Measurements from ENCODE around the gene C2orf76.

The C2orf76 gene

DNA sequence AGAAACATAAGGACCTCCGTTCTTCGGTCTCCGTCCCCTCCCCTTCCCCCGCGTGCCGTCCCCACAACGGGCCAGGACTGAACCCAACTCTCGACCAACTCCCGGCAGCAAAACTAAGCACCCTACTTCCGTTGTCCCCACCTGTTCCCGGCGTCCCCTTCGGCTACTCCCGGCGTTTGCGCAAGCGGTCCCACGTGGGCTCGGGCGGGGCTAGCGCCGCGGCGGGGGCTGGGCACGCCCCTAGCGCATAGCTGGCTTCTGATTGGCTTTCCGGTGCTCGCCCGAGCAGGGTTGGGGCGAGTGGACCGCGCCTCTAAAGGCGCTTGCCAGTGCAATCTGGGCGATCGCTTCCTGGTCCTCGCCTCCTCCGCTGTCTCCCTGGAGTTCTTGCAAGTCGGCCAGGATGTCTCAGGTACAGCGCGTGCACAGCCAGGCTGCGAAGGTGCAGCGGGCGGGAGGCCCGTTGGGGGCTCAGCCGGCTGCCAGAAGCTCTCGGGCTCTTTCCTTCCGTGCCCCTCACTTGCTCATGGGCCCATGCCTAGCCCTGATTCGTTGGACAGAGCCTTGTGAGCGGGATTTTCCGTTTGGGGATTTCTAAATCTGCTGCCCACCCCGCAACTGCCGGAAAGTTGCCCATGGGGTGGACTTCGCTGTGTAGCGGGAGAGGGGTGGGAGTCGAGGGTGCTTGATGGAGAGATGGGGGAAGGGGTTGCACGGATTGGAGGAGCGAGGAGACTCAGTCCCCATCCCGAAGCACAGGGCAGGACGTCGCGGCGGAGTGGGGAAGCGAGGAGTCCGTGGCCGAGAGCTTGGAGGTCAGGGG is at the start of gene C2orf76, which contains the start of gene DBI:
Gene C2orf76, minus strand, starts transcription at position 186 of the 823 bp plus-strand sequence. CDS start 26,875 bp downstream, outside the sequence.
Gene DBI, plus strand, starts transcription at position 329 of the 823 bp plus-strand sequence. Its CDS starts 75 bp downstream, at position 404.
- Histone ChIP-seq H3F3A (ENCODE audit: low read depth) (no peaks in the 10 kb centered on the region), H3K4me3 (ENCODE audit: low read length, poor library complexity, severe bottlenecking) (peak within 1 kb of the TSS; percentile 96), H4K20me1 (ENCODE audit: insufficient read depth, low read length, poor library complexity, severe bottlenecking) (peaks cover 38% of the 10 kb centered on the region), H3K9me3 (ENCODE audit: insufficient read depth, low read depth, low read length) (no peaks in the 10 kb centered on the region), H2AFZ (ENCODE audit: low read length) (peak within 1 kb of the TSS; percentile 76), H3K27me3 (ENCODE audit: insufficient read depth, low read length, poor library complexity, severe bottlenecking) (no peaks in the 10 kb centered on the region), H3K9ac (ENCODE audit: low read depth, low read length, poor library complexity, severe bottlenecking) (peak within 1 kb of the TSS; percentile 91), H3K4me1 (ENCODE audit: insufficient read depth, low read length, poor library complexity, severe bottlenecking) (peaks cover 38% of the 10 kb centered on the region), H3K36me3 (ENCODE audit: insufficient read depth, low read length) (peaks cover 24% of the 10 kb centered on the region; the same call in 1 of the 2 replicates), H3K79me2 (ENCODE audit: insufficient read depth, low read length) (peaks cover 65% of the 10 kb centered on the region), H3K9me2 (replicated peaks; ENCODE audit: low read depth, low read length) (no peaks in the 10 kb centered on the region), H3K4me2 (ENCODE audit: low read depth, low read length, poor library complexity, severe bottlenecking) (peak within 1 kb of the TSS; percentile 100)
- TF ChIP-seq, protein P1, sequence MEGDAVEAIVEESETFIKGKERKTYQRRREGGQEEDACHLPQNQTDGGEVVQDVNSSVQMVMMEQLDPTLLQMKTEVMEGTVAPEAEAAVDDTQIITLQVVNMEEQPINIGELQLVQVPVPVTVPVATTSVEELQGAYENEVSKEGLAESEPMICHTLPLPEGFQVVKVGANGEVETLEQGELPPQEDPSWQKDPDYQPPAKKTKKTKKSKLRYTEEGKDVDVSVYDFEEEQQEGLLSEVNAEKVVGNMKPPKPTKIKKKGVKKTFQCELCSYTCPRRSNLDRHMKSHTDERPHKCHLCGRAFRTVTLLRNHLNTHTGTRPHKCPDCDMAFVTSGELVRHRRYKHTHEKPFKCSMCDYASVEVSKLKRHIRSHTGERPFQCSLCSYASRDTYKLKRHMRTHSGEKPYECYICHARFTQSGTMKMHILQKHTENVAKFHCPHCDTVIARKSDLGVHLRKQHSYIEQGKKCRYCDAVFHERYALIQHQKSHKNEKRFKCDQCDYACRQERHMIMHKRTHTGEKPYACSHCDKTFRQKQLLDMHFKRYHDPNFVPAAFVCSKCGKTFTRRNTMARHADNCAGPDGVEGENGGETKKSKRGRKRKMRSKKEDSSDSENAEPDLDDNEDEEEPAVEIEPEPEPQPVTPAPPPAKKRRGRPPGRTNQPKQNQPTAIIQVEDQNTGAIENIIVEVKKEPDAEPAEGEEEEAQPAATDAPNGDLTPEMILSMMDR (conservative IDR thresholded peaks at IDR 0.05; ENCODE audit: low read length) = no peak
- no peak for TF ChIP-seq EZH2phosphoT487 (IDR thresholded peaks at IDR 0.05; ENCODE audit: borderline replicate concordance)

DNA sequence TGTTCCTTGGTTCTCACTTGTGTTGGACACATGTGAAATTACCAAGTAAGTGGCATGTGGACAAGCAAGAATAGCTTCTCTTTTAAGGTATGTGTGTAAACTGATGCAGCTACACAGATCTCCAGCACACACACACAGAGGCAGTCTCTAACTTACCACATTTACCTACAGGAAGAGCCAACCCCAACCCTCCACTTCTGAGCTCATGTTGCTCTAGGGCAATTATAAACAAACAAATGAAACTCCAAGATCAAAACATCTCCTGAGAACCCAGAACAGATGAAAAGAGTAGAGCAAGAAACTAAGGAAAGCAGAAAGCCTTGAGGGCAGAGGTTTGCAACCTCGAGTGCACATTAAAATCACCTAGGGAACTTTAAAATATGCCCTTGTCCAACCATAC is 49.0 kb upstream of the C2orf76 start:
- Histone ChIP-seq H4K20me1 (ENCODE audit: insufficient read depth, low read length, poor library complexity, severe bottlenecking) (no peaks in the 10 kb centered on the region), H3K9me2 (replicated peaks; ENCODE audit: low read depth, low read length) (no peaks in the 10 kb centered on the region), H3K4me3 (ENCODE audit: low read length, poor library complexity, severe bottlenecking) (no peak overlapping the region), H3K27me3 (ENCODE audit: insufficient read depth, low read length, poor library complexity, severe bottlenecking) (no peaks in the 10 kb centered on the region), H3K4me1 (ENCODE audit: insufficient read depth, low read length, poor library complexity, severe bottlenecking) (peaks cover 21% of the 10 kb centered on the region), H3K36me3 (ENCODE audit: insufficient read depth, low read length) (no peaks in the 10 kb centered on the region), H3K9me3 (ENCODE audit: insufficient read depth, low read depth, low read length) (no peaks in the 10 kb centered on the region), H3K4me2 (ENCODE audit: low read depth, low read length, poor library complexity, severe bottlenecking) (peak overlapping the region; percentile 22), H3K79me2 (ENCODE audit: insufficient read depth, low read length) (no peaks in the 10 kb centered on the region), H3F3A (ENCODE audit: low read depth) (no peaks in the 10 kb centered on the region), H3K9ac (ENCODE audit: low read depth, low read length, poor library complexity, severe bottlenecking) (no peak overlapping the region), H2AFZ (ENCODE audit: low read length) (peak overlapping the region; percentile 42; the same call in 1 of the 2 replicates)
- TF ChIP-seq EZH2phosphoT487 (IDR thresholded peaks at IDR 0.05; ENCODE audit: borderline replicate concordance) = no peak
- TF ChIP-seq, protein P1 (conservative IDR thresholded peaks at IDR 0.05; ENCODE audit: low read length) = no peak

DNA sequence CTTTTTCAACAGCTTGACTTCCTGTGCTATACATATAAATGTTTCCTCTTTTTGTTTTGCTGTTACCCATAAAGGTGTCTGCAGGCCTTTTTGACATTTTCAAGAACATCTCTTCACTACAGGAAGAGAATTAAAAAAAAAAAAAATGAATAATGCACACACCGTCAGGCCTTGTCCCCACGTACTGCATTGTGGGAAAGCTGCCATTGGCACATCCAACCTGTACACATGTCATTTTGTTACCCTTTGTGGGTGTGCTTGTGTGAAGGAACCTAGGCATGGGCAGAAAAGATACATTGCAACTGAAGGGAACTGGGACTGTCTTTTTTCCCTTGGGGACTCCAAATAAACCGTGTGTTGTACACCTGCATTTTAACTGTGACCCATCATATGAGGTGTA is 48.3 kb upstream of the C2orf76 start:
- H3K9me2 ChIP-seq (replicated peaks; ENCODE audit: low read depth, low read length) = no peaks in the 10 kb centered on the region
- H3K4me3 ChIP-seq (ENCODE audit: low read length, poor library complexity, severe bottlenecking) = no peak overlapping the region
- no peaks in the 10 kb centered on the region for H3K9me3 ChIP-seq (ENCODE audit: insufficient read depth, low read depth, low read length)
- no peaks in the 10 kb centered on the region for H4K20me1 ChIP-seq (ENCODE audit: insufficient read depth, low read length, poor library complexity, severe bottlenecking)
- peak overlapping the region; percentile 41; the same call in 1 of the 2 replicates for H2AFZ ChIP-seq (ENCODE audit: low read length)
- peaks cover 21% of the 10 kb centered on the region for H3K4me1 ChIP-seq (ENCODE audit: insufficient read depth, low read length, poor library complexity, severe bottlenecking)
- H3F3A ChIP-seq (ENCODE audit: low read depth) = no peaks in the 10 kb centered on the region
- TF ChIP-seq, protein P1 (conservative IDR thresholded peaks at IDR 0.05; ENCODE audit: low read length) = no peak
- no peak for TF ChIP-seq EZH2phosphoT487 (IDR thresholded peaks at IDR 0.05; ENCODE audit: borderline replicate concordance)
- H3K4me2 ChIP-seq (ENCODE audit: low read depth, low read length, poor library complexity, severe bottlenecking) = peak overlapping the region; percentile 22
- no peaks in the 10 kb centered on the region for H3K27me3 ChIP-seq (ENCODE audit: insufficient read depth, low read length, poor library complexity, severe bottlenecking)
- no peak overlapping the region for H3K9ac ChIP-seq (ENCODE audit: low read depth, low read length, poor library complexity, severe bottlenecking)
- H3K36me3 ChIP-seq (ENCODE audit: insufficient read depth, low read length) = no peaks in the 10 kb centered on the region
- H3K79me2 ChIP-seq (ENCODE audit: insufficient read depth, low read length) = no peaks in the 10 kb centered on the region
